Esophagus squamous epithelium (tissue), 4 donors: ENCODE results near the gene NCS1.

Source experiments
- POLR2A ChIP-seq, 4 donors: fragments of 450-650 bp; IDR thresholded peaks; one replicate each; pipeline ENCODE4 v1.6.1; 2017; ENCODE audit warnings: antibody characterized with exemption in 4 of 4, mild to moderate bottlenecking in 4 of 4, moderate library complexity in 3 of 4
- TF ChIP-seq, protein P1 (sequence below), 6 experiments: fragments of 450-650 bp in 4 of 6; fragments of 200-600 bp in 2 of 6; sonication (generic) in 2 of 6; IDR thresholded peaks; one replicate each; pipeline ENCODE4 v1.5.1; 2016 to 2019; ENCODE audit warnings: antibody characterized with exemption in 6 of 6, mild to moderate bottlenecking in 4 of 6, moderate library complexity in 4 of 6

DNA sequence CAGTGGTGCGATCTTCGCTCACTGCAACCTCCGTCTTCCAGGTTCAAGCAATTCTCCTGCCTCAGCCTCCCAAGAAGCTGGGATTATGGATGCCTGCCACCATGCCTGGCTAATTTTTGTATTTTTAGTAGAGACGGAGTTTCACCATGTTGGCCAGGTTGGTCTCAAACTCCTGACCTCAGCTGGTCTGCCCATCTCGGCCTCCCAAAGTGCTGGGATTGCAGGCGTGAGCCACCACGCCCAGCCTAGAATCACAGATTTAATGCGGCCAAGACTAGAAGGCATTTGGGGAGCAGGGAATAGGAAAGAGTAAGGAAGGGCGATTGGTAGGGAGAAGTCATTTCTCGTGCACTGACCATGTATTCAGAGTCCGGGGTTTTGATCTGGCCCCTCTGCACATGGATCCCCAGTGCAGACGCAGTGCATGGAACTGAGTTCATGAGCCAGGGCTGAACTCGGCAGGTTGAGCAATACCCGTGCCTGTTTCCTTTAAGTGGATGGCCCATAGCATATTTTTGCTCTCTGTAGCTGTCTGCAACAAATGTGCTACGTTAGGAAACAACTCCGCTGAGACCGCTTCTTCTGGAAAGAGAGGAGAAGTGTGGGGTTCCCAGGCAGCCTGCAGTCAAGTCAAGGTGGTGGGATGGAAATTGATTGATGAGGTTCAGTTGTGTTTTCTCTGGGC is 90.0 kb downstream of the NCS1 start:
- TF ChIP-seq, protein P1, sequence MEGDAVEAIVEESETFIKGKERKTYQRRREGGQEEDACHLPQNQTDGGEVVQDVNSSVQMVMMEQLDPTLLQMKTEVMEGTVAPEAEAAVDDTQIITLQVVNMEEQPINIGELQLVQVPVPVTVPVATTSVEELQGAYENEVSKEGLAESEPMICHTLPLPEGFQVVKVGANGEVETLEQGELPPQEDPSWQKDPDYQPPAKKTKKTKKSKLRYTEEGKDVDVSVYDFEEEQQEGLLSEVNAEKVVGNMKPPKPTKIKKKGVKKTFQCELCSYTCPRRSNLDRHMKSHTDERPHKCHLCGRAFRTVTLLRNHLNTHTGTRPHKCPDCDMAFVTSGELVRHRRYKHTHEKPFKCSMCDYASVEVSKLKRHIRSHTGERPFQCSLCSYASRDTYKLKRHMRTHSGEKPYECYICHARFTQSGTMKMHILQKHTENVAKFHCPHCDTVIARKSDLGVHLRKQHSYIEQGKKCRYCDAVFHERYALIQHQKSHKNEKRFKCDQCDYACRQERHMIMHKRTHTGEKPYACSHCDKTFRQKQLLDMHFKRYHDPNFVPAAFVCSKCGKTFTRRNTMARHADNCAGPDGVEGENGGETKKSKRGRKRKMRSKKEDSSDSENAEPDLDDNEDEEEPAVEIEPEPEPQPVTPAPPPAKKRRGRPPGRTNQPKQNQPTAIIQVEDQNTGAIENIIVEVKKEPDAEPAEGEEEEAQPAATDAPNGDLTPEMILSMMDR (IDR thresholded peaks at IDR 0.05) = no peak
- no peak for TF ChIP-seq POLR2A (IDR thresholded peaks at IDR 0.05)
